ENCODE results near the gene KCNK4. TPM values are rescaled to one million over a fixed set of nuclear protein-coding genes. Genes with fewer than 3 reads are reported as not detected.
A peak's percentile ranks its signal among the peaks of the same experiment; 100 is the strongest.

The KCNK4 gene
- total and polyA plus RNA-seq, 12 donors, result not detected

- H3K27ac ChIP-seq, result peak within 1 kb of the TSS; percentile 84 to 99 (median 95)
- peaks cover 0 to 36% (median 0%) of the 10 kb centered on the region in 9 donors for H3K36me3 ChIP-seq
- WGBS, 2 donors, result 0 to 1% methylated on average over 76 to 102 of the region's 102 CpGs
- DNase-seq (peak; percentile 89), ATAC-seq (peak; percentile 60 to 88 (median 72))
- H3K4me3 ChIP-seq, result peak within 1 kb of the TSS; percentile 39 to 91 (median 74)
- no peaks in the 10 kb centered on the region for H3K9me3 ChIP-seq
- intact Hi-C loops (cut with DNase I), result loop anchor here in 5 of 10 donors (1.0 to 2.0 kb wide), 3 partner anchors 14 to 20 kb away; partner anchors contain the start of gene ESRRA (in 2 of the 5)
- peaks cover 14 to 49% (median 31%) of the 10 kb centered on the region in 9 donors for H3K4me1 ChIP-seq
- H3K27me3 ChIP-seq, result peaks cover 0 to 6% (median 4%) of the 10 kb centered on the region in 7 donors
- no peak for TF ChIP-seq CTCF (IDR thresholded peaks at IDR 0.05)
Observed at GRCh38 chr11:64284962-64285884, 5.9 kb upstream of the KCNK4 start, which contains the start of gene GPR137. GPR137 (plus strand) TSS chr11:64285848; CDS start chr11:64286525, 677 bp downstream.

GRCh38 chr11:64285885-64286800, 5.0 kb upstream of the KCNK4 start:
- WGBS, 2 donors, result 25 to 36% methylated on average over 29 to 40 of the region's 40 CpGs
- H3K27me3 ChIP-seq, result peaks cover 3 to 16% (median 13%) of the 10 kb centered on the region in 7 donors
- intact Hi-C loops (cut with DNase I), result loop anchor here in 5 of 10 donors (1.0 to 2.0 kb wide), 3 partner anchors 15 to 19 kb away; partner anchors contain the start of gene ESRRA (in 2 of the 5)
- peaks cover 14 to 48% (median 31%) of the 10 kb centered on the region in 9 donors for H3K4me1 ChIP-seq
- no peak for TF ChIP-seq CTCF (IDR thresholded peaks at IDR 0.05)
- DNase-seq (no peak), ATAC-seq (peak in 3 of 8 donors; percentile 1 to 9 (median 1))
- H3K9me3 ChIP-seq, result no peaks in the 10 kb centered on the region
- peak overlapping the region; percentile 84 to 99 (median 95) for H3K27ac ChIP-seq
- H3K36me3 ChIP-seq, result peaks cover 0 to 30% (median 0%) of the 10 kb centered on the region in 9 donors
- H3K4me3 ChIP-seq, result peak overlapping the region; percentile 39 to 91 (median 74)

GRCh38 chr11:64286801-64287159, 4.3 kb upstream of the KCNK4 start:
- H3K9me3 ChIP-seq, result no peaks in the 10 kb centered on the region
- 91 to 92% methylated on average over 9 of the region's 9 CpGs for WGBS, 2 donors
- intact Hi-C loops (cut with DNase I), result no loop called here
- no peak for DNase-seq
- TF ChIP-seq CTCF (IDR thresholded peaks at IDR 0.05), result no peak
- no peak for ATAC-seq
- H3K27me3 ChIP-seq, result peaks cover 9 to 22% (median 20%) of the 10 kb centered on the region in 7 donors
- H3K27ac ChIP-seq, result no peak overlapping the region
- H3K36me3 ChIP-seq, result peaks cover 0 to 23% (median 0%) of the 10 kb centered on the region in 9 donors
- H3K4me1 ChIP-seq, result peaks cover 18 to 46% (median 34%) of the 10 kb centered on the region in 9 donors
- no peak overlapping the region for H3K4me3 ChIP-seq

Measured in heart right ventricle (tissue), 16 donors.